SKM-1 treated with dmso at 0.1 percent for 144 hours (cell line): ENCODE measurements around the gene TCEA2.

Experiments
- DNase-seq: peaks from one replicate; lab custom pipeline; 2025; ENCODE audit not compliant: unreplicated experiment; lab: John Stamatoyannopoulos, UW

Gene TCEA2

DNA sequence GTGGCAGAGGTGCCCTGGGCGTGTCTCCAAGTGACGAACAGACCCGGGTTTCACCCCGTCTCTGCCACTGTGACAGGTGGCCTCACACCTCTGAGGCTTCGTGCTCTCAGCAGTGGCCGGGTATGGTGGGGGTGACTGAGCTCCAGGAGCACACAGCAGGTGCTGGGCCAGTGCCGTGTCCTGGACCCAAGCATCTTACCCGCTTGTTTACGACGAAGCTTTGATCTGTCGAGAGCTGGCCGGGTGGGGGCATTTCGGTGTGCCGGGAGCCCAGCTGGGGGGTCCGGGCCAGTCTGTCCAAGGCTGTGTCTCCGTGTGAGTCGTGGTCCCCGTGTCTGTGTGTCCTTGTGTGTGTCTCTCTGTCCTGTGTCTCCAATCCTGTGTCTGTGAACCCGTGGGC, 28.3 kb downstream of the TCEA2 start:
- DNase-seq = no peak

GRCh38 chr20:64091770-64092169, 28.8 kb downstream of the TCEA2 start:
- no peak for DNase-seq

GRCh38 chr20:64092258-64093012, 29.4 kb downstream of the TCEA2 start:
- no peak for DNase-seq

DNA sequence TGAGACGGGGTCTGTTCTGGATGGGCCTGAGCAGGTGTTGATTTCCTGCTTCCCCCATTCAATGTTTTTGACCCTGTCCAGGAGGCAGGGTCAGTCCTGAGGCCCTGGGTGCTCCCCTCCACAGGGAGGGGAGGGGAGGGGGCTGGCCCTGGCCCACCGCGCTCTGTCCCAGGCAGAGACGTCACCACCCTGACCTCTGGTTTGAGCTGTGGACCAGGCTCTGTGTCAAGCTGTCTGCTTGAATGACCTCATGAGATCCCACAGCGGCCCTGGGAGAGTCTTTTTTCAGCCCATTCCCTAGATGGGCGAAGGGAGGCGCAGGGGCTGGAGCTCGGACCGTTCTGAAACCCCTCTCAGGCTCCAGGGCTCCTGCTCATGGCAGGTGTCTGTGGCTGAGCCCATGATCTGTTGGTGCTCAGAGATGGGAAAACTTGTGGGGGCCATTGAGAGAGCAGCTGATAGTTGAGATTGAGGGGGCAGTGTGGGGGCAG, 30.1 kb downstream of the TCEA2 start:
- no peak for DNase-seq

DNA sequence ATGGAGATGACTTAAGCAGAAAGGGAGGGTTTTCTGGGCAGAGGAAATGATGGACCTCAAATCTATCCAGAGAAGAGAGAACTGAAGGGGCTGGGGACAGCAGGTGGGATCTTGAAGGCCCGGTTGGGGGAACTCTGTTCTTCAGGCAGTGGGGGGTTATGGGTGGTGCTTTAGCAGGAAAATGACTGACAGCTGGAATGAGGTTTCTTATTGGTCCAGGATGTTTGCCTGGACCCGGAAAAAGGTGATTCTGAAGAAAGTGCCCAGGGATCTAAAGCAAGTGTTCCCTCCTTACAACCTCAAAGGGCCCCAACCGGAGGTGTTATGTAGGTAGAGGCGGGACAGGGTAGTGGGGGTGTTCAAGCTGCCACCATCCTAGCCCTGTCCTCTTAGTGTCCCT, 32.5 kb downstream of the TCEA2 start:
- no peak for DNase-seq

- DNase-seq = no peak
Observed at GRCh38 chr20:64095927-64096326, 32.9 kb downstream of the TCEA2 start.

DNA sequence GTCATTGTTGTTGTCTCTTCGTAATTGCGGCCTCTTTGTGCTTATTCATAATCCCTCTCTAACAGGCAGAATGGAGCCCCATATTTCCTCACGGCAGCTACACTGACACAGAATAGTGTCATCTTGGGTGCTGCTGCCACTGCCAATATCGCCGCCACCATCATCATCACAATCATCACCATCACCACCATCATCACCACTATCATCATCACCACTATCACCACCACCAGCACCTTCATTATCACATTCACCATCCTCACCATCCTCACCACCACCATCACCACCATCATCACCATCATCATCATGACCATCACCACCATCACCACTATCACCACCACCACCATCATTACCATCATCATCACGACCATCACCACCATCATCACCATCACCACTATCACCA, 33.5 kb downstream of the TCEA2 start:
- no peak for DNase-seq

DNA sequence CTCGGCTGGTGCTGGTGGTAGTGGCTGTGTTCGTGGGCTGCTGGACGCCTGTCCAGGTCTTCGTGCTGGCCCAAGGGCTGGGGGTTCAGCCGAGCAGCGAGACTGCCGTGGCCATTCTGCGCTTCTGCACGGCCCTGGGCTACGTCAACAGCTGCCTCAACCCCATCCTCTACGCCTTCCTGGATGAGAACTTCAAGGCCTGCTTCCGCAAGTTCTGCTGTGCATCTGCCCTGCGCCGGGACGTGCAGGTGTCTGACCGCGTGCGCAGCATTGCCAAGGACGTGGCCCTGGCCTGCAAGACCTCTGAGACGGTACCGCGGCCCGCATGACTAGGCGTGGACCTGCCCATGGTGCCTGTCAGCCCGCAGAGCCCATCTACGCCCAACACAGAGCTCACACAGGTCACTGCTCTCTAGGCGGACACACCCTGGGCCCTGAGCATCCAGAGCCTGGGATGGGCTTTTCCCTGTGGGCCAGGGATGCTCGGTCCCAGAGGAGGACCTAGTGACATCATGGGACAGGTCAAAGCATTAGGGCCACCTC, 35.5 kb downstream of the TCEA2 start:
- DNase-seq = no peak

GRCh38 chr20:64099086-64099786, 36.2 kb downstream of the TCEA2 start:
- no peak for DNase-seq

- DNase-seq = no peak
Observed at GRCh38 chr20:64099880-64100565, 37.0 kb downstream of the TCEA2 start.

- no peak for DNase-seq
Observed at GRCh38 chr20:64100566-64100888, 37.5 kb downstream of the TCEA2 start.

DNA sequence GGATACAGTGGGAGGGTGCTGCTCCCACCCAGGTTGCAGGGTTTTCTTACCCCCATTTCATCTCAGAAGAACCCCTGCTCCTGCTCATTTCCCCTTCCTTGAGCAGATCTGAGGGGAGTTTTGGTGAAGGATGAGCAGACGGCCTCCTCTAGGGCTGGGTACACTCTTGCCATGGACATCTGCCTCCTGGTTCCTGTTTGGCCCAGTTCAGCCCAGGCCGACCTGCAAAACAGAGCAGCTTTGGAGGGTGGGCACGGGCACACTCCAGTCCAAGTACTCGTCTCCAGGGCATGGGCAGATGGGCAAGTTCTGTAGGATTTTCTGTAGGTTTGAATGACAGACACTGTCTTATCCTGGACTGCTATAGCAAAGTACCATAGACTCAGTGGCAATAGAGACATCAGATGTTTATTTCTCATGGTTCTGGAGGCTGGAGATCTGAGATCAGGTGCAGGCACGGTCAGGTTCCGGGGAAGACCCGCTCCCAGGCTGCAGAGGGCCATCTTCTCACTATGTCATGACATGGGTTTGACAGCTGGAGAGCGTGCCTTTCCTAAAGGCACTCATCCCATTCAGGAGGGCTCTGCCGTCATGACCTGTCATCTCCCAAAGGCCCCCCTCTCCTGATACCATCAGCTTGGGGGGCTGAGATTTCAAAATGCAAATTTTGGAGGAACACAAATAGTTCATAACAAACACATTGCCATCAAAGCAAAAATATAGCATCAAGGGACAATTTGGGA, 38.1 kb downstream of the TCEA2 start:
- DNase-seq = no peak

DNA sequence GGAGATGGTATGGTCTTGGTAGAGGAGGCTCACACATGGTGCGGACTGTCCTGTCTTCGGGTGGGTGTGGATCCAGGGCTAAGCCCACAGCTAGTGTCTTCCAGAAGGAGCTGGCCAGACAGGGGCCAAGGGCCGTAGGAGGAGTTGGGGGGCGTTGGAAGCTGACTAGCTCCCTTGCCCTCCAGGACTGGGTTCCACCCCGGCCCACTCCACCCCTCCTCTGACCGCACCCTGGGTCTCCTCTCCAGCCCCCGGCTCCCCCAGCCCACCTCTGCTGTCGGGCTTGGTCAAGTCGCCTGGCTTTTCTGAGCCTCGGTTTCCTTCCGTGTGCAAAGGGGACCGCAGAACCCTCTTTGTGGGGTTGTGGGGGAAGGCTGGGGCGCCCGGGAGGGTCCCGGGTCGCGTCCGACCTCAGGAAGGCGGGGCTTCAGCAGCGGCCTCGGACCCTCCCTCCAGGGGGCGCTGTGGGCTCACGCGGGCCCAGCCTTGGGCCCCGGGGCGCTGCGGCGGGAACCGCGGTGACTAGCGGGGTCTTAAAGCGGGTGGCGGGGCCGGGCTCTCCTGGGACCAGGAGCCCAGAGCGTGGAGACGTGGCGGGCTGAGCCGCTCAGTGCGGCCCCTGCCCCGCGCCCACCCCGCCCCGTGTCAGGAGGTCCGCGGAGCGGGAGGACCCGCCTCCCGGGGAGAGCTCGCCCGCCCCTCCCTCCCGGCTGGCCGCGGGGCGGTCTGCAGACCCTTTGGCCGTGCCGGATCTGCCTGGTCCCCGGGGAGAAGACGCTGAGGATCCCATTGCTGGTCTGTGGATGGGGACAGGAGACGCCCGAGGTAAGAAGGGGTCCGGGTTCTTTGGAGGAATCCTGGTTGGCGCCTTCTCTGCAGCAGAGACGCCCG, 39.0 kb downstream of the TCEA2 start:
- peak; percentile 36 for DNase-seq

GRCh38 chr20:64102647-64103354, 39.8 kb downstream of the TCEA2 start:
- DNase-seq = no peak

DNA sequence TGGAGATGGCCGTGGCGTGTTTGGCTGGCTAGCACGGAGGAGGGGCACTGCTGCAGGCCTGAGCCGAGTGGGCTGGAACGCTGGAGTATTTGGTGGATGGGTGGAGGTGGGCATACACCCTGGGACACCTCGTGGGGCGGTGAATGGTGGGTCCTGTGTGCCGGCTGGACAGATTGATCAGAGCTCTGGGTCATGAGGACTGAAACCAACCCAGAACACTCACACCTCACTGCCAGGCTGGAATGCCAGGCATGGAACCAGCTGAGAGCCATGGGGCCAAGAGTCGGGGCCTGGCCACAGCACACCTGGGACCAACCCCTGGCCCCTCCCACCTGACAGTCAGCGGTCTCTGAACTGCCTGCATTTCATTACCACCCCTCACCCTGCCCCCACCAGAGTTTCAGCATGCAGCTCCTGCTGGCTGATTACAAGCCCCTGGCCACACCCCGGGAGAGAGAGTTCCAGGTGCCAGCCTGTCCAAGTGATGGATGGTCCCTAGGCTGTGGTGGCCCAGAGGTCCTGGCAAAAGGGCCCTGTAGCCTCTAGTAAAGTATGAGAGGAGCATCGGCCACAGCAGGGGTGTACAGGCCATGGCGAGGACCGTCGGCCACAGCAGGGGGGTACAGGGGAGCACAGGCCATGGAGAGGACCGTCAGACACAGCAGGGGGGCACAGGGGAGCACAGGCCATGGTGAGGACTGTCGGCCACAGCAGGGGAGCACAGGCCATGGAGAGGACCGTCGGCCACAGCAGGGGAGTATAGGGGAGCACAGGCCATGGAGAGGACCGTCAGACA, 41.1 kb downstream of the TCEA2 start:
- DNase-seq = no peak

GRCh38 chr20:64104667-64105451, 41.9 kb downstream of the TCEA2 start:
- DNase-seq = no peak

DNA sequence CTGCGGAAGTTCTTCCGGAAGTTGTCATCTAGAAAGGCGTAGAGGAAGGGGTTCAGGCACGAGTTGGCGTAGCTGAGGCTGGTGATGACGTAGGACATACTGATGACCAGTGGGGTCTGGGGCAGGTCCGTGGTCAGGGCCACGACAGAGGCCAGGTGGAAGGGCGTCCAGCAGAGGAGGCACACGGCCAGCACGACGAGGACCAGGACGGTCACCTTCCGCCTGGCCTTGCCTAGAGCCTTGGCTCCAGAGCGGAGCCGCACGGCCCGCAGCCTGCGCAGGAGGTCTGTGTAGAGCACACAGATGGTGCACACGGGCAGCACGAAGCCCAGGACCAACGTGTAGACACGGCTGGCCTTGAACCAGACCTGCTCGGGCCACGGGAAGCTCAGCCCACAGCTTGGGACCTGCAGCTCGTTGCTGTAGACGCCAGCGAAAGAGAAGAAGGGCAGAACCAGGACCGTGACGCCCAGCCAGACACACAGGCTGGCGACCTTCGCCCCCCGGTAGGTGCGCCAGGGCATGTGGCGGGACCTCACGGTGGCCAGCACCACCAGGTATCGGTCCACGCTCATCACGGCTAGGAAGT, 42.9 kb downstream of the TCEA2 start:
- DNase-seq = no peak
